Body of pancreas (tissue), 4 donors: ENCODE data around the gene TMEM38A.

Source experiments
- CTCF ChIP-seq, 7 experiments: fragments of 450-650 bp in 4 of 7; fragments of 200-600 bp in 3 of 7; sonication (generic) in 3 of 7; IDR thresholded peaks; one replicate each; pipeline ENCODE4 v1.5.1; 2016 to 2019; ENCODE audit warnings: antibody characterized with exemption in 7 of 7
- POLR2A ChIP-seq, 3 donors: fragments of 450-650 bp; IDR thresholded peaks; one replicate each; pipeline ENCODE4 v1.6.1; 2016; ENCODE audit warnings: antibody characterized with exemption in 3 of 3, mild to moderate bottlenecking in 2 of 3

- TF ChIP-seq CTCF (IDR thresholded peaks at IDR 0.05) (peak; percentile 24 to 78 (median 55)), POLR2A (IDR thresholded peaks at IDR 0.05) (no peak)
Observed at GRCh38 chr19:16714702-16715287, 53.9 kb downstream of the TMEM38A start.
